ENCODE measurements around the gene FAM120B. TPM values are rescaled to one million over a fixed set of nuclear protein-coding genes. Genes with fewer than 3 reads are reported as not detected.

FAM120B gene
- total RNA-seq, 1 experiment from 2014 or later, result 25.2 TPM

GRCh38 chr6:170277893-170278742 is 28.4 kb upstream of the FAM120B start:
- Histone ChIP-seq H4K20me1 (ENCODE audit: insufficient read depth) (no peaks in the 10 kb centered on the region), H3K9me3 (ENCODE audit: control insufficient read depth in 1 of 2, insufficient read depth in 1 of 2, low read depth in 1 of 2, low read length in 2 of 2) (no peaks in the 10 kb centered on the region), H3K79me2 (ENCODE audit: insufficient read depth, low read length) (no peaks in the 10 kb centered on the region), H3K36me3 (ENCODE audit: control insufficient read depth in 1 of 2, insufficient read depth in 2 of 2, low read length in 2 of 2) (no peaks in the 10 kb centered on the region), H3K4me3 (replicated peaks in 1 of 2; ENCODE audit: low read depth in 1 of 2, low read length in 2 of 2) (no peak overlapping the region), H3K27ac (ENCODE audit: low read depth, low read length) (no peak overlapping the region), H2AFZ (ENCODE audit: low read depth, low read length, poor library complexity, severe bottlenecking) (peak overlapping the region; percentile 85), H3K4me2 (ENCODE audit: low read length) (no peak overlapping the region), H3K27me3 (ENCODE audit: insufficient read depth, low read length) (no peaks in the 10 kb centered on the region), H3K9me2 (ENCODE audit: insufficient read depth) (no peaks in the 10 kb centered on the region), H3K9ac (ENCODE audit: low read length) (no peak overlapping the region), H3K4me1 (ENCODE audit: control insufficient read depth in 1 of 2, insufficient read depth in 2 of 2, low read length in 2 of 2) (peaks cover 0 to 11% of the 10 kb centered on the region in 2 experiments; a peak in 3 of 4 replicates)
- BruUV-seq (replicated peaks), result no TSS peak
- ChIA-PET RAD21 (ENCODE audit: low non-redundant PET in 1 of 2, low total read pairs in 2 of 2, uncharacterized antibody in 2 of 2, unreplicated experiment in 2 of 2) (no interaction called here), CTCF (no interaction called here), POLR2A (no interaction called here)
- ATAC-seq, result no peak
- no peak for DNase-seq (ENCODE audit: low read depth, low spot score)
- intact Hi-C loops (cut with micrococcal nuclease), result no loop called here
- no peak for TF ChIP-seq ELF1 (IDR thresholded peaks at IDR 0.05; ENCODE audit: borderline replicate concordance, low read depth)
- TF ChIP-seq, protein P1, sequence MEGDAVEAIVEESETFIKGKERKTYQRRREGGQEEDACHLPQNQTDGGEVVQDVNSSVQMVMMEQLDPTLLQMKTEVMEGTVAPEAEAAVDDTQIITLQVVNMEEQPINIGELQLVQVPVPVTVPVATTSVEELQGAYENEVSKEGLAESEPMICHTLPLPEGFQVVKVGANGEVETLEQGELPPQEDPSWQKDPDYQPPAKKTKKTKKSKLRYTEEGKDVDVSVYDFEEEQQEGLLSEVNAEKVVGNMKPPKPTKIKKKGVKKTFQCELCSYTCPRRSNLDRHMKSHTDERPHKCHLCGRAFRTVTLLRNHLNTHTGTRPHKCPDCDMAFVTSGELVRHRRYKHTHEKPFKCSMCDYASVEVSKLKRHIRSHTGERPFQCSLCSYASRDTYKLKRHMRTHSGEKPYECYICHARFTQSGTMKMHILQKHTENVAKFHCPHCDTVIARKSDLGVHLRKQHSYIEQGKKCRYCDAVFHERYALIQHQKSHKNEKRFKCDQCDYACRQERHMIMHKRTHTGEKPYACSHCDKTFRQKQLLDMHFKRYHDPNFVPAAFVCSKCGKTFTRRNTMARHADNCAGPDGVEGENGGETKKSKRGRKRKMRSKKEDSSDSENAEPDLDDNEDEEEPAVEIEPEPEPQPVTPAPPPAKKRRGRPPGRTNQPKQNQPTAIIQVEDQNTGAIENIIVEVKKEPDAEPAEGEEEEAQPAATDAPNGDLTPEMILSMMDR (IDR thresholded peaks at IDR 0.05 in 2 of 3, conservative IDR thresholded peaks at IDR 0.05 in 1 of 3; ENCODE audit: borderline replicate concordance in 1 of 3, insufficient read depth in 1 of 3, low read depth in 2 of 3, low read length in 2 of 3), result 0 out of 6 replicates have a peak, but pooled peaks of 1 of the 3 experiments have one; percentile 12

GRCh38 chr6:170278743-170279094 is 27.8 kb upstream of the FAM120B start:
- ChIA-PET POLR2A (no interaction called here), CTCF (no interaction called here)
- no TSS peak for BruUV-seq (replicated peaks)
- TF ChIP-seq YY1 (IDR thresholded peaks at IDR 0.05; ENCODE audit: extremely low read depth, insufficient replicate concordance, low read depth, low read length), result no peak
- TF ChIP-seq FOSL1 (IDR thresholded peaks at IDR 0.05; ENCODE audit: low read depth), result no peak
- TF ChIP-seq, protein P2, sequence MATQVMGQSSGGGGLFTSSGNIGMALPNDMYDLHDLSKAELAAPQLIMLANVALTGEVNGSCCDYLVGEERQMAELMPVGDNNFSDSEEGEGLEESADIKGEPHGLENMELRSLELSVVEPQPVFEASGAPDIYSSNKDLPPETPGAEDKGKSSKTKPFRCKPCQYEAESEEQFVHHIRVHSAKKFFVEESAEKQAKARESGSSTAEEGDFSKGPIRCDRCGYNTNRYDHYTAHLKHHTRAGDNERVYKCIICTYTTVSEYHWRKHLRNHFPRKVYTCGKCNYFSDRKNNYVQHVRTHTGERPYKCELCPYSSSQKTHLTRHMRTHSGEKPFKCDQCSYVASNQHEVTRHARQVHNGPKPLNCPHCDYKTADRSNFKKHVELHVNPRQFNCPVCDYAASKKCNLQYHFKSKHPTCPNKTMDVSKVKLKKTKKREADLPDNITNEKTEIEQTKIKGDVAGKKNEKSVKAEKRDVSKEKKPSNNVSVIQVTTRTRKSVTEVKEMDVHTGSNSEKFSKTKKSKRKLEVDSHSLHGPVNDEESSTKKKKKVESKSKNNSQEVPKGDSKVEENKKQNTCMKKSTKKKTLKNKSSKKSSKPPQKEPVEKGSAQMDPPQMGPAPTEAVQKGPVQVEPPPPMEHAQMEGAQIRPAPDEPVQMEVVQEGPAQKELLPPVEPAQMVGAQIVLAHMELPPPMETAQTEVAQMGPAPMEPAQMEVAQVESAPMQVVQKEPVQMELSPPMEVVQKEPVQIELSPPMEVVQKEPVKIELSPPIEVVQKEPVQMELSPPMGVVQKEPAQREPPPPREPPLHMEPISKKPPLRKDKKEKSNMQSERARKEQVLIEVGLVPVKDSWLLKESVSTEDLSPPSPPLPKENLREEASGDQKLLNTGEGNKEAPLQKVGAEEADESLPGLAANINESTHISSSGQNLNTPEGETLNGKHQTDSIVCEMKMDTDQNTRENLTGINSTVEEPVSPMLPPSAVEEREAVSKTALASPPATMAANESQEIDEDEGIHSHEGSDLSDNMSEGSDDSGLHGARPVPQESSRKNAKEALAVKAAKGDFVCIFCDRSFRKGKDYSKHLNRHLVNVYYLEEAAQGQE (IDR thresholded peaks at IDR 0.05; ENCODE audit: low read depth), result no peak
- TF ChIP-seq TCF7L2 (IDR thresholded peaks at IDR 0.05; ENCODE audit: borderline replicate concordance, extremely low read depth, insufficient read depth, insufficient read length), result no peak
- TF ChIP-seq ZBTB33 (IDR thresholded peaks at IDR 0.05; ENCODE audit: extremely low read depth, insufficient replicate concordance, low read length), result no peak
- no peak for TF ChIP-seq JUND (IDR thresholded peaks at IDR 0.05)
- TF ChIP-seq EZH2 (IDR thresholded peaks at IDR 0.05), result no peak
- TF ChIP-seq SRF (IDR thresholded peaks at IDR 0.05; ENCODE audit: low read depth), result no peak
- no peak for TF ChIP-seq SP1 (IDR thresholded peaks at IDR 0.05; ENCODE audit: low read depth)

More at GRCh38 chr6:170278743-170279094, 27.8 kb upstream of the FAM120B start:
- Histone ChIP-seq H2AFZ (ENCODE audit: low read depth, low read length, poor library complexity, severe bottlenecking) (peak overlapping the region; percentile 85), H3K4me2 (ENCODE audit: low read length) (no peak overlapping the region), H3K36me3 (ENCODE audit: control insufficient read depth in 1 of 2, insufficient read depth in 2 of 2, low read length in 2 of 2) (no peaks in the 10 kb centered on the region), H3K27ac (ENCODE audit: low read depth, low read length) (no peak overlapping the region), H3K4me1 (ENCODE audit: control insufficient read depth in 1 of 2, insufficient read depth in 2 of 2, low read length in 2 of 2) (peaks cover 0 to 11% of the 10 kb centered on the region in 2 experiments; a peak in 3 of 4 replicates), H3K9me3 (ENCODE audit: control insufficient read depth in 1 of 2, insufficient read depth in 1 of 2, low read depth in 1 of 2, low read length in 2 of 2) (no peaks in the 10 kb centered on the region), H3K9ac (ENCODE audit: low read length) (no peak overlapping the region), H4K20me1 (ENCODE audit: insufficient read depth) (no peaks in the 10 kb centered on the region), H3K27me3 (ENCODE audit: insufficient read depth, low read length) (no peaks in the 10 kb centered on the region), H3K4me3 (replicated peaks in 1 of 2; ENCODE audit: low read depth in 1 of 2, low read length in 2 of 2) (no peak overlapping the region), H3K79me2 (ENCODE audit: insufficient read depth, low read length) (no peaks in the 10 kb centered on the region), H3K9me2 (ENCODE audit: insufficient read depth) (no peaks in the 10 kb centered on the region)
- DNase-seq (ENCODE audit: low read depth, low spot score), result no peak
- intact Hi-C loops (cut with micrococcal nuclease), result no loop called here
- ATAC-seq, result no peak
- RAD21 ChIA-PET (ENCODE audit: low non-redundant PET in 1 of 2, low total read pairs in 2 of 2, uncharacterized antibody in 2 of 2, unreplicated experiment in 2 of 2), result no interaction called here

All from HCT116 (cell line).